ENCODE data around the gene COQ8B.

DNA sequence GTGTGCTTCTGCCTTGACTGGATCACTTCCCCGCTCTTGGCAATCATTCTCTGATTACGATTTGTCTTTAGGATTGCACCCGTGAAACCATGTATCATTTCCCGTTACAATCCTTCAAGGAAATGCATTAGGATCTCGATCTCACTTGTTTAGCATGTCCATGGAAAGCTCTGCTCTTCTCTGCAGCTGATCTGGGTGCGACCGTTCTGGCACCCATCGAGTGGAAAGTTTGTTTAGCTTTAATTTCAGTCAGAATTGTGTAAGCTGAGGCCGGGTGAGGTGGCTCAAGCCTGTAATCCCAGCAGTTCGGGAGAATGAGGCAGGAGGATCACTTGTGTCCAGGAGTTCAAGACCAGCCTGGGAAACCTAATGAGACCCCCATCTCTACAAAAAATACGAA, 57.1 kb downstream of the COQ8B start:
- TF ChIP-seq, protein P1, sequence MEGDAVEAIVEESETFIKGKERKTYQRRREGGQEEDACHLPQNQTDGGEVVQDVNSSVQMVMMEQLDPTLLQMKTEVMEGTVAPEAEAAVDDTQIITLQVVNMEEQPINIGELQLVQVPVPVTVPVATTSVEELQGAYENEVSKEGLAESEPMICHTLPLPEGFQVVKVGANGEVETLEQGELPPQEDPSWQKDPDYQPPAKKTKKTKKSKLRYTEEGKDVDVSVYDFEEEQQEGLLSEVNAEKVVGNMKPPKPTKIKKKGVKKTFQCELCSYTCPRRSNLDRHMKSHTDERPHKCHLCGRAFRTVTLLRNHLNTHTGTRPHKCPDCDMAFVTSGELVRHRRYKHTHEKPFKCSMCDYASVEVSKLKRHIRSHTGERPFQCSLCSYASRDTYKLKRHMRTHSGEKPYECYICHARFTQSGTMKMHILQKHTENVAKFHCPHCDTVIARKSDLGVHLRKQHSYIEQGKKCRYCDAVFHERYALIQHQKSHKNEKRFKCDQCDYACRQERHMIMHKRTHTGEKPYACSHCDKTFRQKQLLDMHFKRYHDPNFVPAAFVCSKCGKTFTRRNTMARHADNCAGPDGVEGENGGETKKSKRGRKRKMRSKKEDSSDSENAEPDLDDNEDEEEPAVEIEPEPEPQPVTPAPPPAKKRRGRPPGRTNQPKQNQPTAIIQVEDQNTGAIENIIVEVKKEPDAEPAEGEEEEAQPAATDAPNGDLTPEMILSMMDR (IDR thresholded peaks at IDR 0.05) = no peak
- no peak for TF ChIP-seq POLR2A (IDR thresholded peaks at IDR 0.05)

Data from thyroid gland (tissue), 4 donors.